NCI-H2107 treated with DMSO at 0.1 percent for 48 hours (cell line): Measurements from ENCODE around the gene TACC3.

Experiments
- DNase-seq: peaks from one replicate; lab custom pipeline; 2025; ENCODE audit not compliant: unreplicated experiment; lab: John Stamatoyannopoulos, UW

TACC3 gene

DNA sequence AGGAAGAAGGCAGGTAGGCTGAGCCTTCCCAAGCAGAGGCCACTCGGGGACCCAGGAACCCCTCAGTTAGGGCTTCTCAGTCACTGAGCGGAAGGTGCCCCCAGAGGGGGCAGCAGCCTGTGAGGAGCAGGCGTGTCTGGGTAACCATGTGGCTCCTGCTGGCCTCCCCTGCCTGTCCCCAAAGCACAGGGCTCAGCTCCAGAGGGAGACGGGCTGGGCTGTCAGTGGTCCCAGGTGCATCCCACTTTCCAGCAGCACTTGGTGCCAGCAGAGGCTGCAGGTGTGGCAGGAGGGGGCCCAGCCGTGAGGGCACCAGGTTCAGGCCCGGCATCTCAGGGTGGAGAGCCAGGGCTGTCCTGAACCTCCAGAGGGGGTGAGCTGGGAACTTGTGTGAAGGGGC, 22.7 kb downstream of the TACC3 start:
- DNase-seq = no peak

DNA sequence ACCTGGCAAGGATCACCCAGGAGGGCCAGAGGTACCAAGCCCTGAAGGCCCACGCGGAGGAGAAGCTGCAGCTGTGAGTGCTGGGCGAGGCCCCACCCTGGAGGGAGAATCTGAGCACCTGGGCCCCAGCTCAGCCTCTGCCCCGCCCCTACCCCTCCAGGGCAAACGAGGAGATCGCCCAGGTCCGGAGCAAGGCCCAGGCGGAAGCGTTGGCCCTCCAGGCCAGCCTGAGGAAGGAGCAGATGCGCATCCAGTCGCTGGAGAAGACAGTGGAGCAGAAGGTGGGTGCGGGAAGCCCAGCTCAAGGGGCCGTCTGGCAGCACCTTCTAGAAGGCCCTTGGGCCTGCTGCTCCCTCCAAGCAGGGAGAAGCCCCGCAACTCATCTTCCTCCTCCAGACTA, 23.2 kb downstream of the TACC3 start:
- DNase-seq = no peak

DNA sequence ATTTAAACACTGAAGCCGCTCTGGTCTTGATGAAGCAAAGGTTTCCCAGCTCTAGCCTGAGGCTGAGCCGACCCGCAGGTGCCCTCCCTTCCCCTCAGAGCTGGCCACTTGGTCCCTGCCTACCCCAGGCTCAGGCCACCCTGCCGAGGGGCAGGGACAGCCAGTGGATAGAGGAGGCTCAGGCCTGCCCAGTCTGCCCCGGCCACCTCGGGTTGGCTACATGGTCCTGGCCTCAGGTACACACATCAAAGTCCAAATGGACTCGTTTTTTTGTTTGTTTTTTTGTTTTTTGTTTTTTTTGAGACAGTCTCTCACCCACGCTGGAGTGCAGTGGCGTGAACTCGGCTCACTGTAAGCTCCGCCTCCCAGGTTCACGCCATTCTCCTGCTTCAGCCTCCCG, 23.8 kb downstream of the TACC3 start:
- no peak for DNase-seq

DNA sequence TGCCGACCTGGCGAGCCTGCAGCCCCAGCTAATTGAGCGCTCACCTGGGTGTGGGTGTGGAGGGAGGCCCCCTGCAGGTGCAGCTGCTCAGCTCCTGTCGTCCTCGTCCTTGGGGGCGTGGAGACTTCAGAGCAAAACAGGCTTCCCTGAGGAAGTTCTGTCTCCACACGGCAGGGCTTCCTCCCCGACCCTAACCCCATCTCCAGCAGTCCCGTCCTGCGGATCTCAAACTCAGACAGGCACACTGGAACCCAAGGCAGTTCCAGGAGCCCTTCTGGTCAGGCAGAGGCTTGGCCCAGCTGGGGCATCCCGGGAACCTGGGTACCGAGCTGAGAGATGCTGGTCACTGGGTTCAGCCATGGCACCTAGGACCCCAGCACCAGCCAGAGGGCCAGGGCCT, 24.4 kb downstream of the TACC3 start:
- no peak for DNase-seq

DNA sequence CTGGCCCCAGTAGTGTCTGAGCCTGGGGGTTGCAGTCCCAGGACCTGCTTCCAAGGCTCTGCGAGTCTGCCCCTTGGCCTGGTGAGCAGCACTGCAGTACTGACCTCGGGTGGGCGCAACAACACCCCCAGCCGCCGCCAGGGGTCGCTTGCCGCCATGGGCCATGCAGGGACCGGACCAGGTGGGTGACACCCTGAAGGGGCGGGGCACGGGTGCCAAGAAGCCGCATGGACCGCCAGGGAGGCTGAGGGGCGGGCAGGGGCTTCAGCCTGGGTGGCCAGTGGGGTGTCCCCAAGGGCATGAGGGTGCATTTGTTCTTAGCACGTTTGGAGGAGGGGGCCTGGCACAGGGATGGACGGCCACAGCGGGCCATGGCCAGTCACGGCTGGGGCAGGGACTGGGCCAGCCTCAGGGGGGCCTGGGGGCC, 25.0 kb downstream of the TACC3 start:
- DNase-seq = no peak

DNA sequence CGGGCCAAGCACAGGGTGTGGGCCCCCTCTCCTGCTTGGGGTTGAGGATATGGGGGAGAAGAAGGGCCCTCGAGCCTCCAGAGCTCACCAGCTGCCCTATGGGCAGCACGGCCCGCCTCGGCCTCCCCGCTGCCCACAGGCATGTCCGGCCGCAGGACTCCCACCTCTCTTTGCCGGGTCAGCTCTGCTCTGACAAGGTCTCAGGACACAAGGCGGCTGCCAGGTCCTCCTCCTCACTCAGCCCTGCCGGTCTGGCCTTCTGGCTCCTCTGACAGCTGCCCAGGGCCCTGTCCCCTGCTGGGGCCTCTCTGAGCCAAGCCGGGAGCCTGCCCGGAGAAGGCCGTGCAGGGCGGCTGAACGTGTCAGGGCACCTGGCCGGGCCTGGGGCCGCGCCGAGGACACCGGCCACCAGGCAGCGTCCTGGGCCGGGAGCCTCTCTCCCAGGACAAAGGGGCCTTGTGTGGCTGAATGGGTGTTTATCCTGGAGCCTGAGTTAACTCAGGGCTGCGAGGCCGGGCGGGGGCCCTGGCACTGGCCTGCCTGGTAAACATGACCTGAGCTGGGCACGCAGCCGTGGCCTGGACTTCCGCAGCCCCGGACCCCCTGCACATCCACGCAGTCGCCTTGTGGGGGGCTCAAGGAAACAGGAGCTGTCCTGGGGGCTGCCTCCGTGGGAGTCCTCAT, 25.7 kb downstream of the TACC3 start:
- no peak for DNase-seq

DNA sequence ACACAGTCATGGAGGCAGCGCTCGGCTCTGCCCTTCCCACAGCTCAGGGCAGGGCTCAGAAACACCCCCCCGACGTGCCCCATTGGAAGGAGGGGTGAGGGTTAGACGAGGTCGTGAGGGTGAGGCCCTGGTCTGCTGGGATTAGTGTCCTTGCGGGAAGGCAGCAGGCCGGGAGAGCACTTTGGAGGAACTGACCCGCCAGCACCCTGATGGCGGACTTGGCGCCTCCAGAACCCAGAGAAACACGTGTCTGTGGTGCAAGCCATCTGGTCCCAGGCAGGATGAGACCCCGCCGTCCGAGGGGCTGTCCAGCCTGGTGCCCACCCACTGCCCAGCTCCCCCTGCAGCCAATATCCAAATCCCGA, 26.3 kb downstream of the TACC3 start:
- DNase-seq = no peak

DNA sequence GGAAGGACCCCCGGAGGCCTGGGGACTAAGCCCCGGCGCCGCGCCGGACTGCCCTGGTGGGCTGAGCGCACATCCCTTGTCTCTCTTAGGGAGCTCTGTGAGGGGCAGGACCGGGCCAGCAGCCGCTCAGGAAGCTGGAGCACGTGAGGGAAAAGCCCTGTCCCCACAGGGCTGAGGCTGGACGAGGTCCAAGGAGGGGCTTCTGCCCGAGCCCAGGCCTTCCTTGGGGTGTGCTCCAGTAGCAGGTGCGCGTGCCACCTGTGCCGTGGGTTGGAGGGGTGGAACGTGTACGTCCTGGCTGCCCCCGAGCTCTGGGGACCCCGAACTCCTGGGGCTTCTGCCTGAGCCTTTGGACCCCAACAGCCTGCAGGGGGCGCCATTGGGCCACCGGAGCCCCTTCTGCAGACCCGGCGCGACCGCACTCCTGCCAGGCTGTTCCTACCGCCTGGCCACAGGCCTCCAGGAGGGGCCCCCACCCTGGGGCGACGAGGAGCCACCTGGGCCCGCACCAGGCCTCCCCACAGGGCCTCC, 27.2 kb downstream of the TACC3 start:
- no peak for DNase-seq

DNA sequence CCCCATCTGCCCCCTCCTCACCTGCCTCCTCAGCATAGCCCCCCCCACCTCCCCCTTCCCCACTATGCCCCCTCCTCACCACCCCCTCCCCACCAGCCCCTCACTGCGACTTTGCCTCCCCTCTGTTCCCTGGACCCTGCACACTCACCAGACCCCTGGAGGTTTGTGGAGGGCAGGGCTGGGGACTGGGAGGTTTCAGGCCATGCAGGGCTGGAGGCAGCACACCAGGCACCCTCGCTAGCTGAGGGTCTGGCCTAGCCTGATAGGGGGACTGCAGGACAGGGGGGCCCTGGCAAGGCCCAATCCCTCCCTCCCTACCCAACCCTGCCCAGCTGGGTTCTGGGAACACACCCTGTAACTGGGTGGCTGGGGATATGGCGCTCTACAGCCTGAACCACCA, 28.0 kb downstream of the TACC3 start:
- DNase-seq = no peak

DNA sequence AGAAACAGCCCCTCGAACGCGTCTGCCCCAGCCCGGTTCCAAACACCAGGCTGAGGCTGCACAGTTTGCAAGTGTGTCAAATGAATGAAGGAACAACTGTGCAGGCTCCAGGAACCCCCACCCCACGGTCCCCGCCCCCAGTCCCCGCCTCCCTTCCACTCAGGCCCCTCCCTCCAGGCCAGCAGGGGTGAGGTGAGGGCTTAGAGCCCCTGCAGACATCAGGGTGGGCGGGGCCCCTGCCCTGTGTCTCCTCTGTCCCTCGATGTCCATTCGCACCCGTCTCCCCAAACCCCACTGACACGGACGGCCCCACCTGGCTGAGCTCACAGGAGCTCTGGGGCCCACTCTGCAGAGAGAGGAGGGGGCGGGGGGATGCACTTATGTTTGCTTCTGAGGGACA, 28.5 kb downstream of the TACC3 start:
- DNase-seq = no peak

DNA sequence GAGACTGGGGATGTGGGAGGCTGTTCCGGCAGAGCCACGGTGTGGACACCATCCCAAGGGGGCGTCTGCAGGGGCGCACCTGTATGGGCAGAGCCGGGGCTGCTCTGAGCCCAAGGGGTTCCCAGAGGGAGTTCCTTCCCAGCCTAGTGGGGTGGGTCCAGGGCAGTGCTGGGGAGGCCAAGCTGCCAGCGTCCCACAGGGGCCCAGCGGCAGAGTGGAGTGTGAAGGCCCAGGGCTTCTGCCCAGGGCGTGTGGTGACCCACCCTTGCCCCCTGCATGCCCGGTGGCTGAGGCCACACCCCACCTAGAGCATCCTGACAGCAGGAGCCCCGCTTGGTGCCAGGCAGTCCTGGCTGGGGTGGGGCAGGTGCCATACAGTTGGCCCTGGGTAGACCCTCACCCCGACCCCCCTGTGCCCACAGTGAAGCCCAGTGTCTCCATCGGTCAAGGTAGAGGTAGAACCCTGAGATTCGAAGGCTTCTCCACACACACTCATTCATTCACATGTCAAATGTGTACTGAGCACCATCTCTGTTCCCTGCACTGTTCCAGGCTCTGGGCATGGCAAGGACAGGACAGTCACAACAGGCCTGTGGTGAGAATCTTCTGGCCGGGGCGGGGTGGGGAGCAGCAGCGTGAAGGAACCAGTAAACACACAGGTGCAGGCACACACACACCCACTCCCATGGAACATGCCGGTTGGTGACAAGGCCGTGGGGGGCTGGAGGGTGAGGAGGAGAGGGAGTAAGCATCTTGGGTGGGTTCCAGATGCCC, 29.2 kb downstream of the TACC3 start:
- no peak for DNase-seq

DNA sequence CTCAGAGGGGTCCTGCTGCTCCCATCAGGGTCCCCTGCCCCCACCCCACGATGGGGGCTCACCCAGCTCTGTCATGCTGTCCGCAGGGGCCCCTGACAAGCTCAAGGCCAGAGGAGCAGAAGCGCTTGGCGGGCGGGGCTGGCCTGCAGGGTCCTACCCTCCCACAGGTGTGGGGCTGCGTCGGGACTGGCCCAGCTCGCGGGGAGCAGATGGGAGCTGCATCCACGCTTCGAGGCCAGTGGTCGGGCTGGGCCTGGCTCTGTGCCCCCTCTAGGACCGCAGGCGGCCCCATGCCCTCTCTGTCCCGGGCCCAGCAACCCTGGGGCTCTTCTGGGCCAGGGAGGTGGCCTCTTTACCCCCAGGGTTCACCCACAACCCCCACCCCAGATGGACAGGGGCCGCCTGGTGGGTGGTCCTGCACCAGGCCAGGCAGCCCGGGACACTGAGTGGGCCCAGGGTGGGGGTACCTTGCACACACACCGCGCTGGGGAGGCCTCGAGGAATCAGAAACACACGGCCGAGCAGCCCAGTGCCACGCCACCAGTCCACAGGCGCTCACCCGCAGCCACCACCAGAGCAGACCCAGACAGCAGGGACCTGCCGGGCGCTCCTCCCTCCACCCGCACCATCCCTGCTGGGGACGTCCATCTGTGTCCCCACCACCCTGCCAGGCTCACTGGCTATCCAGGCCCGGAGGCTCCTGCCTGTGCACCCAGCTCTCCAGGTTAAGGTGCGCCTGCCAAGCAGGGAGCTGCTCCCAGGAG, 30.0 kb downstream of the TACC3 start:
- no peak for DNase-seq

DNA sequence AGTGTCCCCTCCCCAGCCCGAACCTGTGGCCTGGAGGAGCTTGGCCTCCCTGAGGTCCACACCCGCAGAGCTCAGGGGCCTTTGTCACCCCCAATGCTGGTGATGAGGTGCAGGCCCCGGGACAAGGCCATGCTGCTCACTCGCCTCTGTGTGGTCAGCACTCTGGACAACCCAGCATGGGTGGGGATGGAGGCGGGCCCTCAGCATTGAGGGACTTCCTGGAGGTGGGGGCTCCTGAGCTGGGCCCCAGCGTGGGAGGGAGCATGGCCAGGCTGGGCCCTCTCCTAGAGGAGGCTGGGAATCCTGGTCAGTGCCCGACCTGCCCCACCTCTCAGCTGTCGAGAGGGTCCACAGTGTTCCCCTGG, 30.6 kb downstream of the TACC3 start:
- DNase-seq = no peak

DNA sequence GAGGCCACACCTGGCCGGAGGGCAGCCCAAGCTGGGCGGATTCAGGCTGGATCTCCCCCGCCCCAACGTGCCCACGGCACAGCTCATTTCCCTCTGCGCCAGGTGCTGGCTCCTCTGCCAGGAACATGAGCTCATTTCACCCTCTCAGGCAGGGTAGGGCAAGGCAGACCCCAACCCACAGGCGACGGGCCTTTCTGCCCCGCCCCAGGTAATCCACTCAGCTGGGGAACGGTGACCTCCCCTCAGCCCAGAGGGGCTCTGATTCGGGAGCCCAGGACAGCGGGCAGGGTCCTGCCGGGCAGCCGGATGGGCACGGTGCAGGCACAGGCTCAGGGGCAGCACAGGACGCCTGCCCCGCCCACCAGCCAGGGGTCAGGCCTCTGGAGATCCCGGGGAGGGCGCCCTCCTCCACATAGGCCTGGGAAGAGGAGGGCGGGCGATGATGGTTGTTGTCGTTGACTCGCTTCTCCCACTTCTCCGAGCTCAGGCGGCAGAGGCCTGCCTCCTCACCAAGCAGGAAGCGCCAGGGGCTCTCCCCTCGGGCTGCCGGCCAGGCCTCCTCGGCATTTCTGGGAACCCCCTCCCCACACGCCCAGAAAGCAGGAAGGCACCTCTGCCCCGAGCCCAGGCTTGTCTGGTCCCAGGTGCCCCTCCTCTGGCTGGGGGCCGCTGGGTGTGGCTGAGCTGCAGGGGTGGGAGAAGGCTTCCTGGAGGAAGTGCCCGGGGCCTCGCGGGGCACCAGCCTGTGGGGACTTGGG, 31.1 kb downstream of the TACC3 start:
- DNase-seq = no peak

DNA sequence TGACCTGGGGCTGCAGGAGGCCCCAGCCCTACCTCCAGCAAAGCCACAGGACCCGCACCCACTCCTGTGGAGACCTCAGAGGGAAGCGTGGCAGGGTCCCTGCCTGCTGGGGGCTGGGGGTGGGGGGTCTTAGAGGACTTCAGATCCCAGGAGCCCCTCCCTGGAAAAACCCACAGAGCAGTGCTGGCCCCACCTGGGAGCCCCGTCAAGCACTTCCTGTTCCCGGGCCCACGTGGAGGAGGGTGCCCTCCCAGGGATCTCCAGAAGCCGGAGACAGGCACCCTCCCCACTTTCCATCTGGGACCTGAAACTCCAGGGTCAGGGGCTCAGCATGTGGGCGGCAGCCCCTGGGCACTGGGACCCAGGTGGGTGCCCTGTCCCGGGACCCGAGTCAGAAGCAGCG, 32.0 kb downstream of the TACC3 start:
- no peak for DNase-seq

DNA sequence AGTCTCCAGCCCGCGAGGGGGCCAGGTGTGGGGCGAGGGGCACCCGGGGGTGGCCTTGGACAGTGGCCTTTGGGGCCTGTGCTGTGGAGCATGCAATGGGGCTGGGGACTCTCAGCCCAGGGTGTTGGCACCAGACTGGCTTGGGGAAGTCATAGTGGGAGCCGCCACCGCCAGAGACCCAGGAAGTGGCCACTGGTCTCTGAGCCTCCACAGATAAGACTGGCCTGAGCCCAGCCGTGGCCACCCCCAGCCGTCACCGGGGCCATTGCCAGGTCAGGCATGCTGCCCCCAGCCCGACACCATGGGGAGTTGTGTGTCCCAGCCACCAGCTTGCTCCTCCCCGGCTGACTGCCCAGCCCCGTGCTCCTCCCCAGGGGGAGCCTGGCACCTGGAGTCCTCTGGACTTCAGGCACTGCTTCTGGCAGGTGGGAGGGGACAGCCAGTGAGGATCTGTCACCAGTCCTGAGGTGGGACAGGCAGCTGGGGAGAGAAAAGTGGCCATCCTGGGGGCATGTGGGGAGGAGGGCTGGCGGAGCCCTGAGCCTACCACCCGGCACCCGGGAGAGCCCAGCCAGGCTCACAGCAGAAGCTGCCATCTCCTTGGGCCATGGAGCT, 32.5 kb downstream of the TACC3 start:
- no peak for DNase-seq

DNA sequence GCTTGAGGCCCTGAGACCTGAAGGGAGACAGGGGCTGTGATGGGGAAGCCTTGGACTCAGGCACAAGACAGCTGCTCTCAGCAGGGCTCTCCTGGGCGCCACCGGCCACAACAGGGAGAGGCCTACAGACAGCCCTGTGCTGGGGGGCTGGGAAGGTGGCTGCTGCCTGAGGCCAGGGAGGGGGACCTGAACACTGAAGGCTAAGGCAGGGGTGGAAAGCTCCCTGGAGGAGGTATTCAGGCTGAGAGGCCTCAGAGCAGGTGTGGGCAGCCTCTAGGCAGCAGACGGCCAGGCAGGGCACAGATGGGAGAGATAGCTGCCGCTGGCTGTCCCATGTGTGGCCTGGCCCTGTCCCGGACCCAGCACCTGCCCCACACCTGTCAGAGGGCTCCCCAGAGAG, 33.0 kb downstream of the TACC3 start:
- no peak for DNase-seq

DNA sequence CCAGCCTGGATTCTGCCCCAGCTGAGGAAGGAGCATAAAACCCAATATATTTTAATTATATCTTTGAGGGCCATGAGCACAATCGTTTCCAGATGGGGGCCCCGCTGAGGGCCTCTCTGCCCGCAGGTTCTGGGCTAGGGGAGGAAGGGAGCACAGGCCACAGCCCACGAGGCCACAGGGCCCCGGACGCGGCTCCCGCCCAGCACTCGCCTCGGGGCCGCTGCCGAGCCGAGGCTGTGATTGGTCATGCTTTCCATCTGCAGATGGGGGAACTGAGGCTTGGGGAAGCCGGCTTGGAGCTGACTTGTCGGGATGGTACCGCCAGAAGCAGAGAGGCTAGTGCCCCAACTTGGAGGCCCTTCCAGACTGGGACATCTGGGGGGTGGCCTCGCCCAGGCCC, 34.0 kb downstream of the TACC3 start:
- DNase-seq = no peak

DNA sequence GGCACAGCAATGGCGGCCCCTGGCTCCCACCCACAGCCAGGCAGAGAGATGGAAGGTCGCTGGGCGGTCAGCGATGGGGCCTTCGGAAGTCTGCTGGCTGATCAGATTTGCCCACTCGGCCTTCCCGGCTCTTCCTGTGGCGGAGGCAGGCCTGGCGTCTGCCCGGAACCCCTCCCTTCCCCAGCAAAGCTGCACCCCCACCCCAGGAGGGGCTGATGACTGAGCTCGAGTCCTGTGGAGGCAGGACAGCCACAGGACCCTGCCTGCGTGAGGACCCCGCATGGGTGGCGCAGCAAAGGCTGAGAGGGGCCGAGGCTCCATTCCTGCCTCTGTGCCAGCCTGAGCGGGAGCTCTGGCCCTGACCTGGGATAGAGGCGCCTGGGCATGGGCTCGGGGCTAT, 34.8 kb downstream of the TACC3 start:
- no peak for DNase-seq

DNA sequence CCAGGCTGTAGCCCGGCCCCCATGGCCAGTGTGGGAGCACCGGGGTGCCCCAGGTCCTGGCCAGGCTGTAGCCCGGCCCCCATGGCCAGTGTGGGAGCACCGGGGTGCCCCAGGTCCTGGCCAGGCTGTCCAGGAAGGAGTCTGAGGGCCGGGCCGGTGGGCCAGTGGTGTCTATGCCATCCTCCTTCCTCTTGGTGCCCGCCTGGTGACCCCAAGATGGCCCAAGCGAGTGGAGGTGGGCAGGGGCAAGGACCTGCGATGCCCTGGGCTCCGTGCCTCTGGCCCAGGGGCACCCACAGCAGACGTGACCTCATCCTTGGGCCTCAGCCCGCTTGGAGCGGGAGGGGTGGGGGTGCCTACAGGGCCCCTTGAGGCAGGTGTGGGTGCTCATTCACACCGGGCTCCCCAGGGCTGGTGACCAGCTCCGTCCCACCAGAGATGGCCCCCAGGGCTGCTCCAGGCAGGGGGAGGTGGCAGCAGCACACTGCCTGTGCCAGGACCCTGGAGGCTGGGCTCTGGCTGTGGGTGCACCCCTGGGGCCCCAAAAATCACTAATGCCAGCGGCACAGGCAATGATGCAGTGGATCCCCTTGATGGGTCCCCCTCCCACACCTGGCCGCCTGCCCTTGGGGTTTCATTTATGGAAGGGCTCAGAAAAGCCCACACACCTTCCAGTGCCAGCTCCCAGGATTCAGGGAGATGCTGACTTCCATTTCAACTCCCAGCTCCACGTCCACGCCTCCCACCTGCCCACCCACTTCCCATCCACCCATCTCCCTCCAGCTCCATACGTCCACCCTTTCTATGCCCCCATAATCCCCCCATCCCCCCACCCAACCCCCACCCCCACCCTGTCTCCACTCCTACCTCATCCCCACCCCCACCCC, 35.8 kb downstream of the TACC3 start:
- DNase-seq = no peak
